GM23338 (cell line): Measurements from ENCODE around the gene GADL1. TPM values are rescaled to one million over a fixed set of nuclear protein-coding genes. Genes with fewer than 3 reads are reported as not detected.

ENCODE experiments used
- ATAC-seq: fragments of 200-7000 bp; cut with Tn5 transposase; 3 replicates; pipeline ENCODE4 v1.9.1; 2020
- DNase-seq: peaks from one replicate; pipeline ENCODE4 v3.0.0-alpha.2; 2015; ENCODE audit warnings: low spot score
- H2AFZ ChIP-seq: fragments of 200-600 bp; sonication (generic); 2 replicates; pipeline ENCODE4 v1.8.0; 2016; ENCODE audit warnings: antibody characterized with exemption, mild to moderate bottlenecking, moderate library complexity
- H3F3A ChIP-seq: fragments of 200-600 bp; sonication (generic); replicated peaks from 2 replicates; pipeline ENCODE4 v1.8.0; 2017; ENCODE audit warnings: antibody characterized with exemption, mixed run types, low read depth
- H3K27ac ChIP-seq: fragments of 200-600 bp; sonication (generic); 2 replicates; pipeline ENCODE4 v1.6.1; 2016; ENCODE audit warnings: low read depth
- H3K27me3 ChIP-seq: fragments of 200-600 bp; sonication (generic); 2 replicates; pipeline ENCODE4 v1.8.0; 2016; ENCODE audit warnings: mild to moderate bottlenecking, mixed run types, moderate library complexity; ENCODE audit not compliant: insufficient read depth
- H3K36me3 ChIP-seq: fragments of 200-600 bp; sonication (generic); 2 replicates; pipeline ENCODE4 v1.8.0; 2016; ENCODE audit warnings: mild to moderate bottlenecking; ENCODE audit not compliant: insufficient read depth
- H3K4me1 ChIP-seq: fragments of 200-600 bp; sonication (generic); 2 replicates; pipeline ENCODE4 v1.8.0; 2016; ENCODE audit warnings: mild to moderate bottlenecking, moderate library complexity; ENCODE audit not compliant: insufficient read depth
- H3K4me2 ChIP-seq: fragments of 200-600 bp; sonication (generic); 2 replicates; pipeline ENCODE4 v1.7.1; 2017; ENCODE audit warnings: mixed run types
- H3K4me3 ChIP-seq: fragments of 200-600 bp; sonication (generic); 2 replicates; pipeline ENCODE4 v1.6.1; 2016; ENCODE audit warnings: mixed run types
- H3K79me2 ChIP-seq: fragments of 200-600 bp; sonication (generic); replicated peaks from 2 replicates; pipeline ENCODE4 v1.8.0; 2017; ENCODE audit warnings: mild to moderate bottlenecking; ENCODE audit not compliant: insufficient read depth
- H3K9me2 ChIP-seq: fragments of 200-600 bp; sonication (generic); 2 replicates; pipeline ENCODE4 v1.8.0; 2017; ENCODE audit not compliant: insufficient read depth
- H4K20me1 ChIP-seq: fragments of 200-600 bp; sonication (generic); replicated peaks from 2 replicates; pipeline ENCODE4 v1.8.0; 2017; ENCODE audit warnings: mild to moderate bottlenecking; ENCODE audit not compliant: insufficient read depth
- H3K27ac Mint-ChIP-seq: 2 replicates; pipeline ENCODE4 v1.8.0; 2020; ENCODE audit warnings: inconsistent platforms, mild to moderate bottlenecking, moderate library complexity, mixed read lengths
- H3K27me3 Mint-ChIP-seq: 3 replicates; pipeline ENCODE4 v1.8.0; 2022; ENCODE audit warnings: low read depth, mild to moderate bottlenecking, moderate library complexity, mixed read lengths, inconsistent platforms; ENCODE audit not compliant: insufficient read depth, poor library complexity
- H3K36me3 Mint-ChIP-seq: 3 replicates; pipeline ENCODE4 v1.8.0; 2021; ENCODE audit warnings: low read depth, mild to moderate bottlenecking, inconsistent platforms, moderate library complexity, mixed read lengths
- H3K4me1 Mint-ChIP-seq: 3 replicates; pipeline ENCODE4 v1.8.0; 2020; ENCODE audit warnings: mild to moderate bottlenecking, inconsistent platforms, mixed read lengths
- H3K4me3 Mint-ChIP-seq: 3 replicates; pipeline ENCODE4 v1.8.0; 2021; ENCODE audit warnings: moderate library complexity, mild to moderate bottlenecking, inconsistent platforms, mixed read lengths
- H3K9me3 Mint-ChIP-seq: 3 replicates; pipeline ENCODE4 v1.8.0; 2020; ENCODE audit warnings: moderate library complexity, mild to moderate bottlenecking, inconsistent platforms, mixed read lengths
- ETS1 ChIP-seq: IDR thresholded peaks from 2 replicates; pipeline ENCODE4 v1.6.1; 2016; ENCODE audit warnings: antibody characterized with exemption
- EZH2 ChIP-seq: fragments of 200-600 bp; sonication (generic); IDR thresholded peaks from one replicate; pipeline ENCODE4 v1.8.0; 2017; ENCODE audit warnings: antibody characterized with exemption, mild to moderate bottlenecking, low read depth; ENCODE audit not compliant: unreplicated experiment
- EZH2phosphoT487 ChIP-seq: fragments of 200-600 bp; sonication (generic); IDR thresholded peaks from one replicate; pipeline ENCODE4 v1.8.1; 2018; ENCODE audit warnings: antibody characterized with exemption; ENCODE audit not compliant: unreplicated experiment
- NANOG ChIP-seq: IDR thresholded peaks from 2 replicates; pipeline ENCODE4 v1.6.1; 2016; ENCODE audit warnings: antibody characterized with exemption, borderline replicate concordance
- POLR2AphosphoS5 ChIP-seq: IDR thresholded peaks from 2 replicates; pipeline ENCODE4 v1.6.1; 2016; ENCODE audit warnings: antibody characterized with exemption, low read depth
- STAT1 ChIP-seq: IDR thresholded peaks from one replicate; pipeline ENCODE4 v1.6.1; 2016; ENCODE audit warnings: antibody characterized with exemption; ENCODE audit not compliant: unreplicated experiment
- ZNF114 ChIP-seq: fragments of 250-450 bp; sonication (Bioruptor Pico); IDR thresholded peaks from 2 replicates; pipeline ENCODE4 v1.5.0; 2020; ENCODE audit warnings: mild to moderate bottlenecking, moderate library complexity
- ZNF462 ChIP-seq: fragments of 250-450 bp; sonication (Bioruptor Pico); IDR thresholded peaks from 2 replicates; pipeline ENCODE4 v1.5.0; 2020; ENCODE audit warnings: mild to moderate bottlenecking, moderate library complexity
- polyA plus RNA-seq: library from polyadenylated mRNA; unstranded; fragments of >200 nt; fragmentation: Nextera tagmentation; extraction: Ambion mirVana; gene quantifications from 2 replicates; pipeline ENCODE4 v1.2.1, GENCODE V29; 2016
- total RNA-seq: library from RNA; depleted of rRNA; stranded (reverse); fragments of >200 nt; shearing (Covaris generic); gene quantifications from 2 replicates; pipeline ENCODE4 v1.2.3, GENCODE V29; 2014

Gene GADL1
- total and polyA plus RNA-seq, 2 experiments from 2014 or later = 0.35 to 0.50 TPM

DNA sequence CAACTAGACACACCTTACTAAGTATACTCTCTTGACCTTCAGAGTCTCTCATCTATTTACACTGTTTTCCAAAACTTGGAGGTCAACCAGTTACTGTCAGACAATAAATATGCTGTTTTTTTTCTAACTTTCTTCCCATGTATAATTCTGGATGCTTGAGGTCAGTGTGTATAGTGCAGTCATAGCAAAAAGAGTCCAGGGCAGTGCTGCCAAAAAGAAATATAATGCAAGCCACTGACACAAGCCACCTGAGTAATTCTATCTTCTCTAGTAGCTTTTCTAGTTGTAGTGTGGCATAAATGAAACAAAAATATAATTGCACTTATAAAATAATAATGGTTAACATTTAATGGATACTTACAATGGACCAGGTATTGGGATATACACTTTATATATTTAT is 21.6 kb downstream of the GADL1 start (continued):
- TF ChIP-seq ZNF462 (CRISPR knock-in tag) = no peak
- no peak for TF ChIP-seq STAT1
- no peak for TF ChIP-seq NANOG

DNA sequence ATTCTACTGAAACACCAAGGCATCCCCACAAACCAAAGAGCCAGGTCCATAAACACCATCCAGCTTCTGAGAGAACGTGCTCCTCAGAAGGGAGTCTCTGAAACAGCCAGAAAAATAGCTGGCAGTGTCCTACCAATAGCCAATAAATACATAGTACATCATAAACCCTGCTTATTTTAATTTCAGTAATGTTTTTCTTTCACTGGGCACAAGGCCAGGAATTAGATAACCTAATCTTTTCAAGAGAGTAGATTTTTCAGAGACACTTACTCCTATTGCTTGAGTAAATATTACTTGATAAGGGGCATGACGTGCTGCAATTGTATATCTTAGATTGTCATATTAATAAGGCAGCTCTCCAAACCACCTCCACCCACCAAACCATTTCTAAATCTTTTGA is 22.7 kb downstream of the GADL1 start:
- H3K79me2 ChIP-seq = no peaks in the 10 kb centered on the region
- Mint-ChIP-seq H3K4me3 (no peak overlapping the region), H3K27ac (no peak overlapping the region), H3K36me3 (no peaks in the 10 kb centered on the region), H3K4me1 (peaks cover 4% of the 10 kb centered on the region; the same call in 1 of the 3 replicates), H3K27me3 (no peaks in the 10 kb centered on the region), H3K9me3 (no peaks in the 10 kb centered on the region)
- no peaks in the 10 kb centered on the region for H4K20me1 ChIP-seq
- no peaks in the 10 kb centered on the region for H3K27me3 ChIP-seq
- no peaks in the 10 kb centered on the region for H3F3A ChIP-seq
- no peaks in the 10 kb centered on the region for H3K36me3 ChIP-seq
- no peak overlapping the region for H2AFZ ChIP-seq
- H3K4me3 ChIP-seq = no peak overlapping the region
- no peak for DNase-seq
- no peak overlapping the region for H3K4me2 ChIP-seq
- peaks cover 6% of the 10 kb centered on the region; the same call in 1 of the 2 replicates for H3K9me2 ChIP-seq
- no peaks in the 10 kb centered on the region for H3K4me1 ChIP-seq
- no peak overlapping the region for H3K27ac ChIP-seq
- no peak for ATAC-seq
- no peak for TF ChIP-seq ETS1
- no peak for TF ChIP-seq ZNF114 (CRISPR knock-in tag)
- no peak for TF ChIP-seq STAT1
- no peak for TF ChIP-seq ZNF462 (CRISPR knock-in tag)
- no peak for TF ChIP-seq EZH2phosphoT487
- TF ChIP-seq EZH2 = no peak
- TF ChIP-seq POLR2AphosphoS5 = no peak
